Measurements from ENCODE around the gene CTBS. TPM values are rescaled to one million over a fixed set of nuclear protein-coding genes. Genes with fewer than 3 reads are reported as not detected.

Gene CTBS
- total and polyA plus RNA-seq, 2 of the 8 experiments (the other 6 are each of a cell fraction or from before 2014, with no cell fraction given): 3.3 to 4.1 TPM

- TF ChIP-seq NANOG (IDR thresholded peaks at IDR 0.05; ENCODE audit: insufficient read depth, low read depth, low read length, poor library complexity, severe bottlenecking): no peak
- TF ChIP-seq ASH2L (IDR thresholded peaks at IDR 0.05; ENCODE audit: low read length): no peak
- TF ChIP-seq BCL11A (IDR thresholded peaks at IDR 0.05; ENCODE audit: low read depth in 2 of 2, low read length in 2 of 2): no peak
- TF ChIP-seq KDM4A (IDR thresholded peaks at IDR 0.05; ENCODE audit: low read depth, low read length, severe bottlenecking): no peak
- no peak for TF ChIP-seq TAF1 (IDR thresholded peaks at IDR 0.05; ENCODE audit: low read depth, low read length)
- no peak for TF ChIP-seq TEAD4 (IDR thresholded peaks at IDR 0.05; ENCODE audit: low read depth, low read length)
- TF ChIP-seq CTBP2 (IDR thresholded peaks at IDR 0.05; ENCODE audit: borderline replicate concordance, insufficient read depth, insufficient read length, low read length): no peak
- no peak for TF ChIP-seq CHD2 (IDR thresholded peaks at IDR 0.05; ENCODE audit: low read length)
- no peak for TF ChIP-seq CEBPB (IDR thresholded peaks at IDR 0.05; ENCODE audit: low read depth, low read length)
- no peak for TF ChIP-seq HDAC6 (IDR thresholded peaks at IDR 0.05; ENCODE audit: low read depth, low read length)
- TF ChIP-seq GTF2F1 (IDR thresholded peaks at IDR 0.05; ENCODE audit: borderline replicate concordance, low read depth, low read length): no peak
- no peak for TF ChIP-seq MAX (IDR thresholded peaks at IDR 0.05)
- TF ChIP-seq EP300 (IDR thresholded peaks at IDR 0.05; ENCODE audit: borderline replicate concordance in 1 of 2, low read depth in 2 of 2, low read length in 2 of 2): no peak
- no peak for TF ChIP-seq SP1 (IDR thresholded peaks at IDR 0.05; ENCODE audit: low read depth, low read length)
- TF ChIP-seq EZH2 (IDR thresholded peaks at IDR 0.05; ENCODE audit: low read depth, low read length, severe bottlenecking): no peak
- TF ChIP-seq RXRA (IDR thresholded peaks at IDR 0.05; ENCODE audit: insufficient read depth, low read depth, low read length): no peak
- Histone ChIP-seq H2BK5ac (ENCODE audit: low read depth, low read length) (no peak overlapping the region), H3K4me1 (replicated peaks in 1 of 4; ENCODE audit: control insufficient read depth in 3 of 4, insufficient read depth in 4 of 4, low read length in 3 of 4) (no peaks in the 10 kb centered on the region), H3K27me3 (replicated peaks in 1 of 4; ENCODE audit: control insufficient read depth in 3 of 4, extremely low read depth in 1 of 4, insufficient read depth in 3 of 4, low read length in 3 of 4) (no peaks in the 10 kb centered on the region), H2BK12ac (ENCODE audit: low read depth, low read length) (no peak overlapping the region), H3K9me3 (ENCODE audit: insufficient read depth in 2 of 2, low read depth in 1 of 2, low read length in 1 of 2) (0 out of 4 replicates have a peak, but pooled peaks cover 0 to 2% of the 10 kb centered on the region in 2 experiments), H2AFZ (ENCODE audit: low read length) (no peak overlapping the region), H4K5ac (ENCODE audit: insufficient read length, low read depth, low read length) (no peak overlapping the region), H3K4me2 (ENCODE audit: insufficient read depth in 1 of 2, low read depth in 2 of 2, low read length in 2 of 2) (no peak overlapping the region), H3K23ac (ENCODE audit: insufficient read length) (no peak overlapping the region), H3K23me2 (ENCODE audit: low read depth, low read length) (no peaks in the 10 kb centered on the region), H2BK120ac (replicated peaks; ENCODE audit: low read depth, low read length) (no peak overlapping the region), H4K8ac (ENCODE audit: extremely low read depth, insufficient read depth, low read length) (no peak overlapping the region), H3K14ac (ENCODE audit: insufficient read length) (no peak overlapping the region), H2BK15ac (ENCODE audit: low read length) (no peak overlapping the region), H2AK5ac (ENCODE audit: low read depth, low read length) (no peak overlapping the region), H3K27ac (ENCODE audit: low read depth, low read length) (no peak overlapping the region), H3K36me3 (ENCODE audit: control insufficient read depth in 2 of 4, insufficient read depth in 4 of 4, low read length in 3 of 4) (no peaks in the 10 kb centered on the region), H3K56ac (replicated peaks; ENCODE audit: insufficient read length, low read depth, low read length) (no peak overlapping the region), H3K4me3 (ENCODE audit: extremely low read depth in 1 of 4, insufficient read depth in 2 of 4, low read depth in 3 of 4, low read length in 4 of 4) (no peak overlapping the region), H3K79me2 (ENCODE audit: control insufficient read depth in 1 of 2, insufficient read depth in 2 of 2, low read length in 2 of 2) (no peaks in the 10 kb centered on the region), H3K79me1 (ENCODE audit: low read depth, low read length) (no peaks in the 10 kb centered on the region), H3K4ac (replicated peaks; ENCODE audit: insufficient read length, low read depth, low read length) (no peak overlapping the region), H4K91ac (replicated peaks; ENCODE audit: insufficient read length, low read length) (no peak overlapping the region), H3K18ac (ENCODE audit: extremely low read depth, low read length) (no peak overlapping the region), H4K20me1 (replicated peaks in 1 of 2; ENCODE audit: control insufficient read depth in 1 of 2, insufficient read depth in 2 of 2, low read length in 2 of 2) (no peaks in the 10 kb centered on the region), H3K9ac (replicated peaks in 1 of 4; ENCODE audit: extremely low read depth in 1 of 4, low read depth in 3 of 4, low read length in 3 of 4) (no peak overlapping the region), H2BK20ac (ENCODE audit: low read length) (no peak overlapping the region)
- ChIA-PET CTCF (ENCODE audit: partially characterized antibody) (interaction anchor here (1.2 to 2.1 kb wide), 3 partner anchors 11 to 230 kb away, joined by 3 to 5 read pairs (median 4); no protein-coding TSS in a partner anchor), POLR2A (ENCODE audit: partially characterized antibody) (no interaction called here)
- no peak for DNase-seq (ENCODE audit: low read depth in 1 of 2, low spot score in 2 of 2)
- FAIRE-seq: no peak
These were observed 49.6 kb downstream of the CTBS start for GRCh38 chr1:84524590-84524989.

Measured in H1 (cell line).